ENCODE results near the gene B3GNT4. TPM values are rescaled to one million over a fixed set of nuclear protein-coding genes. Genes with fewer than 3 reads are reported as not detected.

The B3GNT4 gene
- total and polyA plus RNA-seq, 2 of the 8 experiments (the other 6 are each of a cell fraction or from before 2014, with no cell fraction given): 1.1 to 1.4 TPM

DNA sequence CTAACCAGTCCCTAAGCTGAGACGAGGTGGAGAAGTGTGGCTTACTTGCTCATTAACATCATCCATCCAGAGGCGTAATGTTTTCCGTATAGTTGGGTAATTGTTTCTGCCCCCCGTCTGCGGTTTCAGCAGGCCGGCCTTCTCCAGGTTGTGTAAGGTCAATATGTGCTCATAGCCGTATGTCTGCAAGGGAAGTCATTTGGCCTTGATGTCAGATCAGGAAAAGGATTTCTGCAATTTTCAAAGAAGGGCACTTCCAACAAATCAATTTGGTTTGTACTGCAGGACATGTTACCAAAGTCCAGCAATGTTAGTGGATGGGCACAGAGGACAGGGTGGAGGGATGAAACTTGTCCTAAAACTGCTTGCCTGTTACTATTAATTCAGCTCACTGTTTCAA lies 32.2 kb downstream of the B3GNT4 start (continued):
- no peak for TF ChIP-seq CBX5 (IDR thresholded peaks at IDR 0.05; ENCODE audit: low read depth, low read length)

Measured in H1 (cell line).